ENCODE results near the gene PAK1. TPM values are rescaled to one million over a fixed set of nuclear protein-coding genes. Genes with fewer than 3 reads are reported as not detected.

The PAK1 gene
- total and polyA plus RNA-seq, 2 of the 4 experiments (the other 2 are of a cell fraction) = 34.3 to 60.6 TPM

- Histone ChIP-seq H3K79me1 (ENCODE audit: low read depth in 1 of 2, low read length in 2 of 2) (peaks cover 36 to 37% of the 10 kb centered on the region in 2 experiments; a peak in 3 of 4 replicates), H3K9ac (ENCODE audit: low read depth, low read length) (no peak overlapping the region), H3K27ac (ENCODE audit: insufficient read depth, low read length) (no peak overlapping the region), H3K9me3 (ENCODE audit: control insufficient read depth, insufficient read depth, low read length) (no peaks in the 10 kb centered on the region), H4K20me1 (ENCODE audit: insufficient read depth, low read length) (peaks cover 3% of the 10 kb centered on the region; the same call in 1 of the 2 replicates), H2BK120ac (ENCODE audit: low read depth, low read length) (no peak overlapping the region), H3K4me3 (ENCODE audit: insufficient read depth, low read depth, low read length) (no peak overlapping the region), H2AK9ac (replicated peaks; ENCODE audit: low read depth, low read length, poor library complexity) (no peak overlapping the region), H3K14ac (replicated peaks; ENCODE audit: low read depth, low read length) (no peak overlapping the region), H3K4me2 (ENCODE audit: low read depth, low read length) (no peak overlapping the region), H3K23ac (ENCODE audit: low read depth, low read length) (no peak overlapping the region), H3K36me3 (ENCODE audit: control insufficient read depth, insufficient read depth, low read length) (no peaks in the 10 kb centered on the region), H3K9me1 (ENCODE audit: insufficient read depth, low read length) (no peaks in the 10 kb centered on the region), H3K4me1 (ENCODE audit: control insufficient read depth, insufficient read depth, low read length) (no peaks in the 10 kb centered on the region), H3K56ac (ENCODE audit: extremely low read depth, insufficient read depth, low read length) (no peak overlapping the region), H3K4ac (ENCODE audit: low read depth, low read length) (no peak overlapping the region), H4K5ac (ENCODE audit: low read depth, low read length) (no peak overlapping the region), H2AK5ac (ENCODE audit: low read depth, low read length) (no peak overlapping the region), H2BK15ac (ENCODE audit: low read depth, low read length) (no peak overlapping the region), H2AFZ (replicated peaks; ENCODE audit: low read length, poor library complexity) (no peak overlapping the region), H2BK20ac (ENCODE audit: low read depth, low read length) (no peak overlapping the region), H3K18ac (ENCODE audit: low read depth, low read length) (no peak overlapping the region), H2BK5ac (ENCODE audit: low read depth, low read length, poor library complexity, severe bottlenecking) (no peak overlapping the region), H3K27me3 (ENCODE audit: control insufficient read depth, insufficient read depth, low read length) (no peaks in the 10 kb centered on the region), H4K91ac (ENCODE audit: insufficient read depth, low read depth, low read length) (no peak overlapping the region), H4K8ac (ENCODE audit: low read depth in 2 of 2, low read length in 2 of 2) (no peak overlapping the region)
- in situ Hi-C loops (cut with MboI; ENCODE audit: low sequenced_read_pairs) = no loop called here
- intact Hi-C loops (cut with micrococcal nuclease) = no loop called here
- no TSS peak for BruUV-seq (replicated peaks)
- TF ChIP-seq CEBPB (IDR thresholded peaks at IDR 0.05; ENCODE audit: low read depth, low read length) (no peak), CTCF (conservative IDR thresholded peaks at IDR 0.05; ENCODE audit: low read depth, low read length) (no peak), CHD1 (IDR thresholded peaks at IDR 0.05; ENCODE audit: low read depth, low read length) (no peak), ELK1 (IDR thresholded peaks at IDR 0.05; ENCODE audit: borderline replicate concordance, low read depth, low read length) (no peak), SMC3 (IDR thresholded peaks at IDR 0.05; ENCODE audit: low read depth, low read length) (no peak)
- ChIA-PET CTCF (no interaction called here), POLR2A (ENCODE audit: unreplicated experiment) (no interaction called here)
- no peak for ATAC-seq (ENCODE audit: low read depth)
- dilution Hi-C loops (cut with HindIII; ENCODE audit: low sequenced_read_pairs, unreplicated experiment) = no loop called here
- no peak for DNase-seq
- no CpG with 5 or more reads among the region's 1 CpG for WGBS, 2 experiments (ENCODE audit: extremely low coverage in 2 of 2, insufficient read length in 1 of 2)
Measured at GRCh38 chr11:77397631-77398030, 76.3 kb downstream of the PAK1 start.

Data from IMR-90 (cell line).